Osteocyte (in vitro differentiated cells): ENCODE measurements around the gene RAET1L. TPM values are rescaled to one million over a fixed set of nuclear protein-coding genes. Genes with fewer than 3 reads are reported as not detected.
A peak's percentile ranks its signal among the peaks of the same experiment; 100 is the strongest.
"Not testable (repeated sequence)": the region's sequence is repeated elsewhere in the genome, so short reads cannot be mapped to it uniquely, and the experiment has no call there.

Source experiments
- DNase-seq: peaks from one replicate; pipeline ENCODE4 v3.0.0; 2021; ENCODE audit warnings: mixed read lengths; ENCODE audit not compliant: unreplicated experiment; ENCODE audit errors: extremely low spot score
- H3K27ac Mint-ChIP-seq: one replicate; pipeline ENCODE4 v1.8.0; 2021; ENCODE audit warnings: mild to moderate bottlenecking, mixed read lengths; ENCODE audit not compliant: unreplicated experiment
- H3K27me3 Mint-ChIP-seq: one replicate; pipeline ENCODE4 v1.8.0; 2021; ENCODE audit warnings: mixed read lengths; ENCODE audit not compliant: unreplicated experiment
- H3K36me3 Mint-ChIP-seq: one replicate; pipeline ENCODE4 v1.8.0; 2021; ENCODE audit warnings: mixed read lengths; ENCODE audit not compliant: unreplicated experiment
- H3K4me1 Mint-ChIP-seq: one replicate; pipeline ENCODE4 v1.8.0; 2021; ENCODE audit warnings: mixed read lengths; ENCODE audit not compliant: unreplicated experiment
- H3K4me3 Mint-ChIP-seq: one replicate; pipeline ENCODE4 v1.8.0; 2021; ENCODE audit warnings: mild to moderate bottlenecking, moderate library complexity, mixed read lengths; ENCODE audit not compliant: unreplicated experiment
- H3K9me3 Mint-ChIP-seq: one replicate; pipeline ENCODE4 v1.8.0; 2021; ENCODE audit warnings: mixed read lengths; ENCODE audit not compliant: unreplicated experiment
- CTCF ChIP-seq: fragments of 200-600 bp; sonication (generic); IDR thresholded peaks from 2 replicates; pipeline ENCODE4 v1.5.0; 2021; ENCODE audit warnings: antibody characterized with exemption, mild to moderate bottlenecking, moderate library complexity
- total RNA-seq: library from RNA; stranded (reverse); gene quantifications from 2 replicates; pipeline ENCODE4 v1.2.1, GENCODE V29; 2021

The RAET1L gene
- total RNA-seq, 1 donor from 2014 or later: not detected

- H3K36me3 Mint-ChIP-seq: no peaks in the 10 kb centered on the region
- H3K27me3 Mint-ChIP-seq: peaks cover 37% of the 10 kb centered on the region
- no peak for TF ChIP-seq CTCF
- H3K4me1 Mint-ChIP-seq: peaks cover 10% of the 10 kb centered on the region
- DNase-seq: peak; percentile 75
- H3K9me3 Mint-ChIP-seq: no peaks in the 10 kb centered on the region
- H3K4me3 Mint-ChIP-seq: peak overlapping the region; percentile 79
- no peak overlapping the region for H3K27ac Mint-ChIP-seq
Observed at GRCh38 chr6:150005761-150006651, 19.3 kb downstream of the RAET1L start.

GRCh38 chr6:150004783-150005717 lies 20.3 kb downstream of the RAET1L start:
- no peak for TF ChIP-seq CTCF
- Mint-ChIP-seq H3K4me3 (peak overlapping the region; percentile 79), H3K9me3 (no peaks in the 10 kb centered on the region), H3K27me3 (peaks cover 35% of the 10 kb centered on the region), H3K27ac (no peak overlapping the region), H3K36me3 (no peaks in the 10 kb centered on the region), H3K4me1 (peaks cover 10% of the 10 kb centered on the region)
- DNase-seq: peak; percentile 93

- peak overlapping the region; percentile 79 for H3K4me3 Mint-ChIP-seq
- no peak for DNase-seq
- no peaks in the 10 kb centered on the region for H3K36me3 Mint-ChIP-seq
- no peak overlapping the region for H3K27ac Mint-ChIP-seq
- peaks cover 36% of the 10 kb centered on the region for H3K27me3 Mint-ChIP-seq
- no peaks in the 10 kb centered on the region for H3K9me3 Mint-ChIP-seq
- H3K4me1 Mint-ChIP-seq: peaks cover 10% of the 10 kb centered on the region
- no peak for TF ChIP-seq CTCF
Observed at GRCh38 chr6:150004101-150004782, 21.1 kb downstream of the RAET1L start.

- not testable (repeated sequence) for H3K27ac Mint-ChIP-seq, H3K36me3 Mint-ChIP-seq, DNase-seq, H3K9me3 Mint-ChIP-seq, H3K4me3 Mint-ChIP-seq
- Mint-ChIP-seq H3K27me3 (peaks cover 29% of the 10 kb centered on the region), H3K4me1 (peaks cover 10% of the 10 kb centered on the region)
Observed at GRCh38 chr6:150003599-150003998, 21.7 kb downstream of the RAET1L start.

- TF ChIP-seq CTCF: no peak
Observed at GRCh38 chr6:150002710-150003109, 22.6 kb downstream of the RAET1L start.

More at GRCh38 chr6:150002710-150003109, 22.6 kb downstream of the RAET1L start:
- Mint-ChIP-seq H3K27ac (no peak overlapping the region), H3K4me3 (no peak overlapping the region), H3K9me3 (no peaks in the 10 kb centered on the region), H3K36me3 (no peaks in the 10 kb centered on the region), H3K27me3 (peaks cover 29% of the 10 kb centered on the region), H3K4me1 (peaks cover 10% of the 10 kb centered on the region)
- DNase-seq: peak; percentile 32
